GM21367 (cell line): ENCODE data around the gene LTF.
"Not testable (repeated sequence)": the region's sequence is repeated elsewhere in the genome, so short reads cannot be mapped to it uniquely, and the experiment has no call there.

Source experiments
- ATAC-seq: cut with Tn5 transposase; IDR thresholded peaks from one replicate; pipeline ENCODE4 v1.9.1; 2021; ENCODE audit not compliant: unreplicated experiment

The LTF gene

DNA sequence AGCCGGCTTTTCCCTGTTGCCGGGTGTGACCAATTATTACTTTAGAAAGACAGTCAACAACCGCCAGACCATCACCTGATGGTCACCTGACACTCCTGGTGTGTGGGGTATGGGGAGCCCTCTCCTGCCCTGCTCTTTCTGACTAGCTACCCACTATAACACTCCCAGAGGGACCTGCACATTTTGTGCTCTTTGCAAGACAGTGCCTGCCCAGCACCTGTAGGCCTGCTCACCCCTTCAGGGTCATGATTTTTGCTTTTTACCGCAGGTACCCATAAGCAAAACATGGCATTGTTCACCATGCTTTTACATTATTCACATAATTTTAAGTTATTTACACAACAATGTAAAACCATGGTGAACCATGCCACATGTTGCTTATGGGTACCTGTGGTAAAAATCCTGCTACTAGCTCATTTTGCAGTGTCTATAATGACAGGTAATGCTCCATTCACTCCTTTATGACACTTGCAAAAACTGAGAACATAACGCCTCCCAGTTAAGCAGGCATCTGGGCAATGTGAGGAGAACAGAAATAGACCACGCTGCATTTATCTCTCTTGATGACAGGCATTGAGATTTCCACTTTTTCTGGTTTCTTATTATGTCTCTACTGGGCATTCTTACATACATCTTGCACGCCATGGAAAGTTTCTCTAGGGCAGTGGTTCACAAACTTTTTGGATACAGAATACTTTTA lies 47.7 kb downstream of the LTF start:
- ATAC-seq, result no peak

DNA sequence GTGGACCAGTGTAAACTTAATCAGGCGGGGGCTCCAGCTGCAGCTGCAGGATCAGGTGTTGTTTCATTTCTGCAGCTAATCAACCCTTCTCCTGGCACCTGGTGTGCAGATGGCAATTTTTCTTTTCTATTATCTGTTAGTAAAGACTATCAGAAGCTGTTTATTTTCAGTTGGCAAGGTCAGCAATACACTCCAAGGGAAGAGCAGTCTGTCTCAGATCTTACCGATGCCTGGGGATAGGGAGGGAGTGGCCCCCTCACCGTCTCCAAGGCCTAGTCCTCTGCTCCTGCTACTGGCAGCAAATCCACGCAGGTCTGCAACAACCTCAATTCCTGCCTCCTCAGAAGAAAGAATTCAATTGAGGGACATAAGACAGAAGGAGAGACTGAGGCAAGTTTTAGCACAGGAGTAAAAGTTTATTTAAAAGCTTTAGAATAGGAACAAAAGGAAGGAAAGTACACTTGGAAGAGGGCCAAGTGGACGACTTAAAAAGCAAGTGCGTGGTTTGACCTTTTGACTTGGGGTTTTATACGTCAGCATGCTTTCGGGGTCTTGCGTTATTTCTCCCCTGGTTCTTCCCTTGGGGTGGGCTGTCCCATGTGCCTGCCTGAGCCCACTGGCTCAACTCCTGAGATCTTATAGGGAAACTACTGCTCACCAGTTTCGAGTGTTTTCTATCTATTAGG lies 48.4 kb downstream of the LTF start:
- ATAC-seq, result no peak

- ATAC-seq, result no peak
These were observed 50.0 kb downstream of the LTF start for GRCh38 chr3:46414739-46415138.

DNA sequence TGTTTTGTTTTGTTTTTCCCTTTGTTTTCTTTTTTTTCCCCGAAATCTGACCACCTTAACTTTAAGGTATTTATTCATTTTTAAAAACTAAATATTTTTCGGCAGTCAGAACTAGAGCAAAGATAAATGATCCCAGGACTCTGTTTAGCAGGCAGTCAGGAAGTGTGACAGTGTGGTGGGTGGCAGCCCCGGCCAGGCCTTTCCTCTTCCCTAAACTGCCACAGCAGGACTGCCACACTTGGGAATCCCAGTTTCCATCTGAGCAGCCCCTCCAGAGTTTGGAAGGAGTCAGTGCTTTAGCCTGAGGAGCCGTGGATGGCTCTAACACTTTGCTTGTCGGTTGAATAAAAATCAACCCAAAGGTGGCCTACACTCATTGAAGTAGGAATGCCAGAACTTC lies 50.8 kb downstream of the LTF start:
- ATAC-seq, result no peak

- no peak for ATAC-seq
These were observed 51.9 kb downstream of the LTF start for GRCh38 chr3:46412786-46413298.

DNA sequence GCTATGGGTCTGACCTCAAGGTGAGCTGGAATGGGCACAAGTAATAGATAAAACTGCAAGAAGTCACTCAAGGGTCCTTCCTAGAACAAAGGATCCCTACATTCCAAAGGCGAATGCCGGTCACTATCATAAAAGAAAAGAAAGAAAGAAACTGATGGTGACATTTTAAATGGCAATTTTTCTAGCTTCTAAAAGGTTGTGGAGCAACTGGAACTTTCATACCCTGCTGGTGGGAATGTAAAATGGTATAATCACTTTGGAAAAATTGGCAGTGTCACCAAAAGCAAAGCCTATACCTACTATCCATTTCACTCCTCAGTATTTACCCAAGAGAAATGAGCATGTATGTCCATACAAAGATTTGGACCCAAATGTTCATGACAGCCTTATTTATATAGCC lies 53.4 kb downstream of the LTF start:
- ATAC-seq, result no peak

DNA sequence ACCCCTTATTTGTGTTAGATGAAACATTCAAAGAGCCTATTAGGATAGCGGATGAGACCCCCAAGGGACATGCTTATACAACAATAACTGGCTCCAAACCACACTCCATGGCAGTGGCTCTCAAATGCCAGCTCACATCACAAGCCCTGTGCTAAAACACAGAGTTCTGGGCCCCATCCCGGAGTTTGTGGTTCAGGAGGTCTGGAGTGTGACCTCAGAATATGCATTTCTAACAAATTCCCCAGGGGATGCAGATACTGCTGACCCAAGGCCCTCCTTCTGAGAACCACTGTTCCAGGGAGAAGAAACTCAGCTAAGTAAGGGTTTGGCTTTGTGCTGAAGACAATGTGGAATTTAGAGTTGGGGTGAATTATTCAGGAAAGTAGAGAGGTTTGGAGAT lies 54.0 kb downstream of the LTF start:
- no peak for ATAC-seq

- no peak for ATAC-seq
These were observed 54.8 kb downstream of the LTF start for GRCh38 chr3:46409739-46410489.

- no peak for ATAC-seq
These were observed 55.9 kb downstream of the LTF start for GRCh38 chr3:46408853-46409252.

DNA sequence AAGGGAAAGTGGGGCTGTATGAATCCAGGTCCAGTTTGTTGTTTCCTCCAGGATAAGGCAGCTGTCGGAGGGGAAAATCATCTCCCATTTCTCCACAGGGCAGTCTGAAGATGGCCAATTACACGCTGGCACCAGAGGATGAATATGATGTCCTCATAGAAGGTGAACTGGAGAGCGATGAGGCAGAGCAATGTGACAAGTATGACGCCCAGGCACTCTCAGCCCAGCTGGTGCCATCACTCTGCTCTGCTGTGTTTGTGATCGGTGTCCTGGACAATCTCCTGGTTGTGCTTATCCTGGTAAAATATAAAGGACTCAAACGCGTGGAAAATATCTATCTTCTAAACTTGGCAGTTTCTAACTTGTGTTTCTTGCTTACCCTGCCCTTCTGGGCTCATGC lies 56.7 kb downstream of the LTF start:
- ATAC-seq, result no peak

GRCh38 chr3:46406788-46407611 lies 57.7 kb downstream of the LTF start, which contains the start of the genes CCR5AS and CCRL2:
TSS of gene CCR5AS (minus strand) at chr3:46407066.
TSS of gene CCRL2 (plus strand) at chr3:46407259. CDS start at chr3:46408080, 821 bp downstream.
- no peak for ATAC-seq

GRCh38 chr3:46406443-46406787 lies 58.3 kb downstream of the LTF start:
- ATAC-seq, result no peak

DNA sequence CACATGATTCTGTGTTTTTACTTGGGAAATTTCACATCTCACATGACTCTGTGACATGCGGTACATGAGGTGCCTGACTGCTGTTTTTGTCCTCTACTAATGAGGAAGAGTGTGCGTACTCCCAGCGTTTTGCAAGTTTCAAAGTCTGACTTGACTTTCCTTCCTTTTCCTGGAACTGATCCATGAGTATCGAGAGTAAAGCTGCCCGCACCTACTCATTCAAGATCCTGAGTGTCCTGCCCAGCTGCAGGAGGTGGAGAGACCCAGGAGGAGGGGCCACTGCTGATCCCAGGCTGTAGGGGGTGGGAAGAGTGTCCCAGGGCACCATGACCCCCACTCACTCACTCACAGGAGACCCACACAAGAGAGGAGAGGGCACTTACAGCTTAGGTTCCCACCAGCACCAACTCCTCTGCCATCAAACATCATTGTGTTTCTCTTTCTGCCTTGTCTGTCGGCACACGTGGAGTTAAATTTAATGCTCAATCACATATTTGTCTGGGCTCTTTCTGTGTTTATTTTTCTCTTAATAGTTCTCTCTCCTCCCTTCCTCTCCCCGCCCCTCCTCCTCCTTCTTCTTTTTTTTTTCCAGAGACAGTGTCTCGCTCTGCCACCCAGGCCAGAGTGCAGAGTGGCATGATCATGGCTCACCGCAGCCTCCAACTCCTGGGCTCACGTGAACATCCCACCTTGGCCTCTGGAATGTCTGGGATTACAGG lies 59.2 kb downstream of the LTF start:
- ATAC-seq, result no peak

DNA sequence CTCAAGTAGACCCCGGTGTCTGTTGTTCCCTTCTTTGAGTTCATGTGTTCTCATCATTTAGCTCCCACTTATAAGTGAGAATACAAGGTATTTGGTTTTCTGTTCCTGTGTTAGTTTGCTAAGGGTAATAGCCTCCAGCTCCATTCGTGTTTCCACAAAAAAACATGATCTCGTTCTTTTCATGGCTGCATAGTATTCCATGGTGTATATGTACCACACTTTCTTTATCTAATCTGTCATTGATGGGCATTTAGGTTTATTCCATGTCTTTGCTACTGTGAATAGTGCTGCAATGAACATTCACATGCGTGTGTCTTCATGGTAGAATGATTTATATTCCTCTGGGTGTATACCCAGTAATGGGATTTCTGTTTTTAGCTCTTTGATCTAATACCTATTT lies 61.8 kb downstream of the LTF start:
- not testable (repeated sequence) for ATAC-seq

GRCh38 chr3:46401579-46401978 lies 63.1 kb downstream of the LTF start:
- ATAC-seq, result no peak

DNA sequence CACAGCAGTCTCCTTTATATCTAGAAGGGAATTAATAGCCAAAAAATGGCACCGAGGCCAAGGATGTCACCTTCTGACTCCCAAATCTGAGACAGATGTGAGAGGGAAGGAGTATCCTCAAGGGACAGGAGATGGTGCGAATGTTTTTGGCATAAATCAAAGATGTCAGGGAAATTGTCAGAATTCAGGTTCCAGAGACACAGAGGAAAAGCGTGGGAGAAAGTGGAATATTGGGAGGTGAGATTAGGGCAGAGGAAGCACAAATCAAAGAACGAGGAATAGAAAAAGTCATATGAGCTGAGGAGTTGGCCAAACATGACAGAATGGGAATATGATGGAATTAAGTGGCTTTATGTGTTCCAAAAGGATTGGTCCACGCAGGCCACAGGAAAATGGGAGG lies 63.9 kb downstream of the LTF start:
- no peak for ATAC-seq

DNA sequence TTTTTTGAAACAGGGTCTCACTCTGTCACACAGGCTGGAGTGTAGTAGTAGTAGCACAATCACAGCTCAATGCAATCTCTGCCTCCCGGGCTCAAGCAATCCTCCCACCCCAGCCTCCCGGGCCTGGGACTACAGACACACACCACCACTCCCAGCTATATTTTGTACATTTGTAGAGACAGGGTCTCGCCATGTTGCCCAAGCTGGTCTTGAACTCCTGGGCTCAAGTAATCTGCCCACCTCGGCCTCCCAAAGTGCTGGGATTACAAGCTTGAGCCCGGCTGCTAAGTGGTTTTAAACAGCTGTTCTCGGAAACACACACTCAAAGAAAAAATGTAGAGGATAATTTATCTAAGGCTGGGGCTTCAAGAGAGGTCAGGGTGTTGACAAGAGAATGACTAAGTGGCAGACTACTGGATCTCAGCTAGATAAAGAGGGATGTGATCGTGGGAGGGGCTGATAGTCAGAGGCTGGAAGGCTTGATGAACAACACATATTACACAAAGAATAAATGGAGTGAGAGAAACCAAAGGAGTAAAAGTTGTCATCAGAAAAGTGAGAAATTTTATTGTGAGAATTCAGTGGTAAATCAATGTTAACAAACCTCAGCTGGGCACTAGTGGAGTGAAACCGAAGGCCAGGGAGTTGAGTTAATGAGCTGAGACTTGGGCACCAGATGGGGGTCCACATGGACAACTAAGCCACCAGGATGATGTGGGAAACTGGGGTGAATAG lies 64.5 kb downstream of the LTF start:
- ATAC-seq, result no peak

DNA sequence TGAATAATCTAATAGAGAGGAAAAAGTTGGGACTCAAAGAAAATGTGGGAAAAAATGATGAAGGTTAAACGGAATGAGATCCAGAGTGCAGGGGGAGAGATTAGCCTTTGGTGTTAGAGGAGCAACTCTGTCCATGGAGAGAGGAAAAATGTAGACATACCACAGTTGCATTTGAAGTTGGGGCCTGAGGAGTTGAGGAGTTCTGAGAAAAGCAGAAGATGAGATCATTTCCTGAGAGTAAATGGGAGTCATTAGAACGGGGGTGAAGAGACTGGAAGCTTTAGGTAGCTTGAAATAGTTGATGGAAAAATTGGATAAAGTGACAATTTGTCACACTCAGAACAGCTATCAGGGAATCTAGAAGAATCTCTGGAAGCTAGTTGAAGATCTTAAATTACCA lies 65.1 kb downstream of the LTF start:
- ATAC-seq, result no peak

- ATAC-seq, result no peak
These were observed 65.6 kb downstream of the LTF start for GRCh38 chr3:46399098-46399497.
